Peyer's patch (tissue), 4 donors: ENCODE results near the gene NFKBIL1. TPM values are rescaled to one million over a fixed set of nuclear protein-coding genes. Genes with fewer than 3 reads are reported as not detected.

ENCODE experiments used
- DNase-seq, 3 donors: peaks; one replicate each; pipeline ENCODE4 v3.0.0-alpha.2; 2017 to 2019
- H3K27ac ChIP-seq, 4 donors: fragments of 200-600 bp; sonication (generic); one replicate each; pipeline ENCODE4 v1.5.1; 2016 to 2019
- H3K27me3 ChIP-seq, 2 donors: fragments of 200-600 bp; sonication (generic); one replicate each; pipeline ENCODE4 v1.5.1; 2019
- H3K36me3 ChIP-seq, 3 donors: fragments of 200-600 bp; sonication (generic); one replicate each; pipeline ENCODE4 v1.5.1; 2016 to 2019
- H3K4me1 ChIP-seq, 4 donors: fragments of 200-600 bp; sonication (generic); one replicate each; pipeline ENCODE4 v1.5.1; 2016 to 2019
- H3K4me3 ChIP-seq, 4 donors: fragments of 200-600 bp; sonication (generic); 1 replicate in 3 of 4; 2 replicates in 1 of 4; pipeline ENCODE4 v1.5.1; 2016 to 2019; ENCODE audit warnings: mild to moderate bottlenecking in 1 of 4
- H3K9me3 ChIP-seq, 4 donors: fragments of 200-600 bp; sonication (generic); one replicate each; pipeline ENCODE4 v1.5.1; 2016 to 2019; ENCODE audit warnings: mild to moderate bottlenecking in 1 of 4
- CTCF ChIP-seq, 6 experiments: fragments of 450-650 bp in 4 of 6; fragments of 200-600 bp in 2 of 6; sonication (generic) in 1 of 6; IDR thresholded peaks; one replicate each; pipeline ENCODE4 v1.5.1; 2017 to 2019; ENCODE audit warnings: antibody characterized with exemption in 6 of 6, mild to moderate bottlenecking in 3 of 6, moderate library complexity in 1 of 6
- POLR2A ChIP-seq, 2 donors: fragments of 450-650 bp; IDR thresholded peaks; one replicate each; pipeline ENCODE4 v1.5.1; 2017; ENCODE audit warnings: antibody characterized with exemption in 2 of 2, mild to moderate bottlenecking in 2 of 2, moderate library complexity in 2 of 2
- total RNA-seq, 4 donors: library from RNA; depleted of rRNA; stranded (reverse); fragments of >200 nt; gene quantifications; one replicate each; pipeline ENCODE4 v1.1.0, GENCODE V29; 2016

The NFKBIL1 gene
- total RNA-seq, 4 donors from 2014 or later: 20.0 to 34.5 (median 30.1) TPM

- DNase-seq: no peak
- Histone ChIP-seq H3K27me3 (no peaks in the 10 kb centered on the region), H3K4me1 (peaks cover 0 to 39% (median 18%) of the 10 kb centered on the region in 4 donors), H3K36me3 (peaks cover 0 to 14% (median 0%) of the 10 kb centered on the region in 3 donors), H3K27ac (no peak overlapping the region), H3K9me3 (no peaks in the 10 kb centered on the region), H3K4me3 (no peak overlapping the region)
- TF ChIP-seq CTCF (IDR thresholded peaks at IDR 0.05) (no peak), POLR2A (IDR thresholded peaks at IDR 0.05) (no peak)
These were observed 2.7 kb upstream of the NFKBIL1 start for GRCh38 chr6:31544676-31545075.

GRCh38 chr6:31545291-31545690 lies 2.1 kb upstream of the NFKBIL1 start:
- Histone ChIP-seq H3K27ac (no peak overlapping the region), H3K9me3 (no peaks in the 10 kb centered on the region), H3K4me1 (peaks cover 0 to 33% (median 12%) of the 10 kb centered on the region in 4 donors), H3K4me3 (no peak overlapping the region), H3K27me3 (no peaks in the 10 kb centered on the region), H3K36me3 (peaks cover 0 to 13% (median 0%) of the 10 kb centered on the region in 3 donors)
- no peak for TF ChIP-seq CTCF (IDR thresholded peaks at IDR 0.05)
- no peak for TF ChIP-seq POLR2A (IDR thresholded peaks at IDR 0.05)
- no peak for DNase-seq

- TF ChIP-seq POLR2A (IDR thresholded peaks at IDR 0.05): peak in 1 of 2 donors; percentile 24
- peak; percentile 92 to 99 (median 98) for TF ChIP-seq CTCF (IDR thresholded peaks at IDR 0.05)
- peaks cover 0 to 25% (median 0%) of the 10 kb centered on the region in 3 donors for H3K36me3 ChIP-seq
- peak within 1 kb of the TSS; percentile 74 to 82 (median 79) for H3K27ac ChIP-seq
- H3K4me1 ChIP-seq: peaks cover 0 to 27% (median 9%) of the 10 kb centered on the region in 4 donors
- H3K9me3 ChIP-seq: no peaks in the 10 kb centered on the region
- H3K27me3 ChIP-seq: no peaks in the 10 kb centered on the region
- H3K4me3 ChIP-seq: peak within 1 kb of the TSS; percentile 31 to 59 (median 44)
- DNase-seq: peak; percentile 90 to 96 (median 93)
These were observed 960 bp upstream of the NFKBIL1 start, which contains the start of gene ATP6V1G2 for GRCh38 chr6:31546339-31546957. Gene ATP6V1G2, minus strand, starts transcription at chr6:31546608. Its CDS starts 49 bp downstream, at chr6:31546559.

GRCh38 chr6:31547727-31548543 lies 527 bp downstream of the NFKBIL1 start:
- no peak for DNase-seq
- H3K36me3 ChIP-seq: peaks cover 0 to 28% (median 0%) of the 10 kb centered on the region in 3 donors
- H3K4me3 ChIP-seq: peak overlapping the region; percentile 31 to 59 (median 44)
- H3K27ac ChIP-seq: peak overlapping the region; percentile 74 to 82 (median 79)
- no peak for TF ChIP-seq CTCF (IDR thresholded peaks at IDR 0.05)
- no peak for TF ChIP-seq POLR2A (IDR thresholded peaks at IDR 0.05)
- no peaks in the 10 kb centered on the region for H3K9me3 ChIP-seq
- no peaks in the 10 kb centered on the region for H3K27me3 ChIP-seq
- H3K4me1 ChIP-seq: peaks cover 0 to 23% (median 7%) of the 10 kb centered on the region in 4 donors

- Histone ChIP-seq H3K9me3 (no peaks in the 10 kb centered on the region), H3K27me3 (no peaks in the 10 kb centered on the region), H3K4me3 (peak overlapping the region in 1 of 4 donors; percentile 54), H3K36me3 (peaks cover 0 to 34% (median 0%) of the 10 kb centered on the region in 3 donors), H3K27ac (peak overlapping the region in 3 of 4 donors; percentile 48 to 82 (median 74)), H3K4me1 (peaks cover 0 to 22% (median 6%) of the 10 kb centered on the region in 4 donors)
- TF ChIP-seq CTCF (IDR thresholded peaks at IDR 0.05): no peak
- no peak for TF ChIP-seq POLR2A (IDR thresholded peaks at IDR 0.05)
- no peak for DNase-seq
These were observed 1.1 kb downstream of the NFKBIL1 start for GRCh38 chr6:31548544-31548873.
